ENCODE measurements around the gene KCNIP3. TPM values are rescaled to one million over a fixed set of nuclear protein-coding genes. Genes with fewer than 3 reads are reported as not detected.

The KCNIP3 gene
- total RNA-seq, 1 donor from 2014 or later: 8.7 TPM

DNA sequence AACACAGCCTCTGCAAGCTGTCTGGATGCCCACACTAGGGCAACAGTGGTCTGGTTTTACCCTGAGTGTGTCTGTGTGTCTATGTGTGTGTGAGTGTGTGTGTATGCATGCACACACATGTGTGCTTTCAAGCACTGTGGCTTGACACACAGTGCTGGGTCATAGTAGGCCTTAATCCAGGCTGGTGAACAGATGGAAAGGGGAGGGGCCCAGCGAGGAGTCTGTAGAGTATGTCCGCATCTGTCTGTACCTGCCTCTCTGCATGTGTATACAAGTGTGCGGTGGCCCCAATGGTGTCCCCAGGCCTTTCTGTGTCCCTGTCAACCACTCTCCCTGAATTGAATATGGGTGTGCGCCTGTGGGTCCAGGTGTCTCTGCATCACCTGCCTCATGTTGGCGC, 9.3 kb upstream of the KCNIP3 start:
- ATAC-seq: no peak

DNA sequence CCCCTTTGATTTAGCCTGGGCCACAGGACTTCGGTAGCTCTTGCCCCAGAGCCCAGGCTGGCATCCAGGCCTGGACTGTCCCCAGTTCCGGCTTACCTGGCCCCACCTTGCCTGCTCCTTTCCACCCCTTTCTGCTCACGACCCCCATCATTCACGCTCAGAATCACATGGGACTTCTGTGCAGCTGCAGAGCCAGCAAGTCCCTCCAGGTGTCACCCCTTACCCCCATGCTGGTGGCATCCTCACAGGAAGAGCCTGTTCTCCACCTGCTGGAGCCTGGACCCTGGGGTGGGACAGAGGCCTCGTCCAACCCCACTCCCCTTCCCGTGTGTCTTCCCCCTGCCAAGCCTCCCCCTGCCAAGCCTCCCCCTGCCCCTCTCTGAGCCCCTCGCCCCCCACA, 7.9 kb upstream of the KCNIP3 start:
- intact Hi-C loops (cut with DNase I): no loop called here
- no peak for ATAC-seq
- DNase-seq (ENCODE audit: missing footprints): no peak

More for the DNA sequence above, 9.3 kb upstream of the KCNIP3 start:
- DNase-seq (ENCODE audit: missing footprints): no peak
- intact Hi-C loops (cut with DNase I): no loop called here

DNA sequence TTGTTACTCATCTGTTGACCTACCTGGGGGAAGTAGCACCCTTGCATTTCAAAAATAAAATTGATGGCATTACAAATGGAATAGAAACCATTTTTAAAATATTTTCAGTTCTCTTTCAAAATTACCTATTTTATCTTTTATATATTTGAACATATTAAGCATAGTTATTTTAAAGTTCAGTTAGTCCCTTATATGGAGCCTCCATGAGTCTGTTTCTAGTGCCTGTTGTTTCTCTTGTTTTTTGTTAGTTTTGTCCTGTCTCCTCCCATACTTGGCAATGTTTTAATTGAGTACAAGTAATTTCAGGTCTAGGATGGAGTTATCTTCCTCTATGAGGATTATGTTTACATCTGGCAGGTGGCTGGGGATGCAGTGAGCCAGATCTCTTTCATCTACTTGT, 5.9 kb upstream of the KCNIP3 start:
- DNase-seq (ENCODE audit: missing footprints) (no peak), ATAC-seq (no peak)
- intact Hi-C loops (cut with DNase I): no loop called here

DNA sequence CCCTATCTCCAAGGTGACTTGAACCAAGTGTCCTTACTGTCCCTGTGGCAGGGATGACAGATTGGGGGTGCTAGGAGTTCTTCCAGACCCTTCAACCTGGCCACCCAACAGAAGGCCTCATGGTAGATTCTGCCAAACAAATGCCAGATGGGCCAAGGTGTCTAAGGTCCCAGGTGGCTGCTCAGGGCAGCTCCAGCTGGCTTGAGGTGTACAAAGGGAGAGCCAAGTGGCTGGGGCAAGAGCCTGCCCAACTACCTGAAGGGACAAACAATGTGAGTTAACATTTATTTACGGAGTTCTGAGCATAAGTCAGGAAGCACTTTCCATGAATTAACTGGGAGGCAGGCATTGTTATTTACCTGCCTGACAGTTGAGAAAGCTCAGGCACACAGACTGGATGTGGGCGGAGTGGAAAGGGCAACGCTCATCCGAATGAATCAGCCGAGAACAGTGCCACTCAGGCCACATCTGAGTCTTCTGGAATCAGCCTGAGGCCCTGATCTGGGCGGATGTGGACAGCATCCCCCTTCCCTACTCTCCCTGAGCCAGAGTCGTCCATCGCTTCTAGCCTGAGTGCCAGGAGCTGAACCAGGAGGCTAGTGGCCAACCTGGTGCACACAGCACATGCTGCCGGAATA, 4.4 kb upstream of the KCNIP3 start:
- no peak for ATAC-seq
- DNase-seq (ENCODE audit: missing footprints): no peak
- intact Hi-C loops (cut with DNase I): no loop called here

DNA sequence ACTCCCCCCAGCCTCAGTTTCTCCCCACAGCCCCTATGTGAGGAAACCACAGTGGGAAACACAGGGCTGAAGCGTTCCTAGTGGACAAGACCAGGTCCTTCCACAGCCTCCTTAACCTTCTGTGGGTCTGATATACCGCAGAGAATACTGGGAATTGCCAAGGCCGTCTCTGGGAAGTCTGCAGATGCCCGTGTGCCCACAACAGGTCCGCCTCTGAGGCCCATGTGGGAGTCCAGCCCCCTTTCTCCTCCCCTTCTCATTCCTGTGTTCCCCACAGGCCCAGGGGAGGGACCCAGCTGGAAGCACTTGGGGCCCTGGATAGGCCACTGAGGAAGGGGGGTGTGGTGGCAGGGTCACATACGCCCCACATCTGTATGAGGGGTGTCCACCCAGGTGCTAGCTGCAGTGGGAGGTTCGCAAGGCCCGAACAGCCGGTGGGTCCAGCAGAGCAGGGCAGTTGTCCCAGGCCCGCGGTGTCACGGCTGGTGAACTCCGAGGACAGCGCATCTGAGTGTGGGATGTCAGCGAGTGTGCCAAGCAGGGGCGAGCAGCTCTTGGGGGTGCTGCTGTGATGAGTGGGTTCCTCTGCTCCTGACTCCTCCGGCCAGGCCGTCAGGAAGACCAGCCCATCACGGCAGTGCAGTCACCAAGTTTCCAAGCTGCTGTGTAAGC, 2.4 kb upstream of the KCNIP3 start:
- ATAC-seq: no peak
- intact Hi-C loops (cut with DNase I): no loop called here
- DNase-seq (ENCODE audit: missing footprints): no peak

DNA sequence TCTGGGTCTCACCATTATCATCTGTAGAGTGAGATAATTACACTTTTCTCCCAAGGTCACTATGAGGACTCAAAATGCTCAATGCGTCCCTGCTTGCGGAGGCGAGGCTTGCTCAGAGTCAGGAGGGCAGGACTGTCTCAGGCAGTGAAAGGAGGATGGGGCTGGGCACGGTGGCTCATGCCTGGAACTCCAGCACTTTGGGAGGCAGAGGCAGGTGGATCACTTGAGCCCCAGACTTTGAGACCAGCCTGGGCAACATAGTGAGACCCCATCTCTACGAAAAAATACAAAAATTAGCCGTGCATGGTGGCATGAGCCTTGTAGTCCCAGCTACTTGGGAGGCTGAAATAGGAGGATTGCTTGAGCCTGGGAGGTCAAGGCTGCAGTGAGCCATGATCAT, 1.8 kb upstream of the KCNIP3 start:
- intact Hi-C loops (cut with DNase I): no loop called here
- no peak for DNase-seq (ENCODE audit: missing footprints)
- ATAC-seq: no peak

DNA sequence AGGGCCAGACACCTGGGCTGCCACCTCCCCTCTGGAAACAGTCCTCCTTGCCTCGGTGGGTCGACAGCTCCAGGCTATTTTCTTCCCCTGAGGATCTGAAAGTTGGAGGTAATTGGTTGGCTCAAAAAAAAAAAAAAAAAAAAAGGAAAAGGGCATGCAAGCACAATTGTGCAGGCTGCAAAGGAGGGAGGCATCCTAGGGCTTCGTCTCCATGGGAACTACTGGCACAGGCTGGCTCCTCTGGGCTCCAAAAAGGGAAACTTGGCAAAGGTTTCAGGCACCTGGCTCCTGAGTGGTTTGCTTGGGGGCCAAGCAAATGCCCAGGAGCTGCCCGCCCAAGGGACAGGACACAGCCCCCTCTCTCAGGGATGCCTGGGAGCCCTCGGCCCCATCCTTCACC, 1.1 kb upstream of the KCNIP3 start:
- no peak for DNase-seq (ENCODE audit: missing footprints)
- intact Hi-C loops (cut with DNase I): no loop called here
- no peak for ATAC-seq

DNA sequence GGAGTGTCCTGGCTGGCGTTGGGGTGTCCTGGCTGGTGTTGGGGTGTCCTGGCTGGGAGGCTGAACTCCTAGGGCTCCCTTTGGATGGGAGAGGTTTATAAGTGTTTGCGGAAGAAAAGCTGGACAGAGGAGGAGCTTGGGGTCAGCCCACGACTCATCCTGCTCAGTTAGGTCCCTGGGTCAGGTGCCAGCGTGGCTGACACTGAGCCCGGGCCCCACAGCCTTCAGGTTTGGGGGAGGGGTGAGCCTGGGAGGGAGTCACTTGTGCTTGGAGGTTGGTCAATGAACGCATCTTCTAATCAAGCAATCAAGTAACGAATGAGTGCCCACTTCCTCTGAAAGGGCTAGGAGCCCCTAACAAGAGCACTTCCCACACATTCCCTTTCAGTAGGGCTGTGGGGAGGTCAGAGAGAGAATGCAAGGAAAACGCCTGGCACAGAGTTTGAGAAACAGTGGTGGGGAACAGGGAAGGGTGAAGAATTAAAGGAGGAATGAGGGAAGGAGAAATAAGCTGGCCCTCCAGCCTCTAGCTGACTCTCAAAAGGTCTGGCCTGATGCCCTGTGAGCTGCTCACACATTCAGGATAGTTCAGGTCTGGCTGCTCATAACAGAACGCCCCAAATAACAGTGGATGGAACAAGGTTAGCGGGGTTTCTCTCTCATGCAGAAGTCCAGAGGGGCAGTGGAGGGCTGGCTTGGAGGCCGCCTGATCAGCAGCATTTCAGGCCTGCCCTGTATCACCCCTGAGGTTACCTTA, 670 bp downstream of the KCNIP3 start:
- no peak for DNase-seq (ENCODE audit: missing footprints)
- no peak for ATAC-seq
- intact Hi-C loops (cut with DNase I): no loop called here

DNA sequence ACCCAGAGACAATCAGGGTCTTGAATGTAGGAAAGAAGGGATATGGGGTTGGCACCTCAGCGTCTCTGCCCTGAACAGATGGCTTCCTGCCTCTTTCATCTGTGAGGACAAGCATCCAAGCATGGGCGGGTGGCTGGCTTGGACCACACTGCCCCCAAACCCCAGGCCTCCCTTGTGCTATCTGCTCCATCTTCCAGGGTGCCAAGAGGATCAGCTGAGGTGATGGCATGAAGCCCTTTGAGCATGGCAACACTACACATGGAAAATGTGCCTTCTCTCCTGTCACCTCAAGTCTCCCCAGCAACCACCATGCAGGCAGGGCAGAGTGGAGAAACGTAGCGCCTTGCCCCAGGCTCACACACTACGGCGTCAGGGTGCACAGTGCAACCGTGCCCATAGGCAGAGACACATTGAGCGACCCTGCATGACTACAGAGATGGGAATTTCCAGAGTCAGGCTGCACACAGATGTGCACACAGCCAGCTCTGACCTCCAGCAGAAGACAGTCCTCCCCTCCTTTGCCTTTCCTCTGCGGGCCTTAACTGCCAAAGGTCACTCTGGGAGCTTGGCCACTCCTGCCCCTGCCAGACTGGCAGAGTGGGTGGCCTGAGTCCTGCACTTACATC, 1.5 kb downstream of the KCNIP3 start:
- ATAC-seq: no peak
- DNase-seq (ENCODE audit: missing footprints): no peak
- intact Hi-C loops (cut with DNase I): no loop called here

DNA sequence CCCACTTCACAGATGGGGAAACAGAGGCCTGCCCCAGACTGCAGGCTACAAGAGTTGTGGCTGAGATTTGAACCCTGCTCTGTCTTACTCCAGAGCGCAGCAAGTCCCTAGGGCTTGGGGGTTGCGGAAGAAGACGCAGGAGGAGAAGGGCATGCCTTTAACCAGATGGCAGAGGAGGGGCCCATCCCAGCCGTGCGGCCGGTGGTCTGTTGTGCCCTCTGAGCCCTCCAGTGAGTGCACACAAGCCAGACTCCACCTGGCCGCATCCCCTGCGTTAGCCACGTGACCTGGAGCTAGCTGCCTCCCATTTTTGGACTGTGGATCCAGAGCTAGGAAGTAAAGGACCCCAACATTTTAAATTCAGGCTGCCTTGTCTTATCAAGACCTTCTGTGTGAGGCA, 2.8 kb downstream of the KCNIP3 start:
- ATAC-seq (no peak), DNase-seq (ENCODE audit: missing footprints) (no peak)
- intact Hi-C loops (cut with DNase I): no loop called here

DNA sequence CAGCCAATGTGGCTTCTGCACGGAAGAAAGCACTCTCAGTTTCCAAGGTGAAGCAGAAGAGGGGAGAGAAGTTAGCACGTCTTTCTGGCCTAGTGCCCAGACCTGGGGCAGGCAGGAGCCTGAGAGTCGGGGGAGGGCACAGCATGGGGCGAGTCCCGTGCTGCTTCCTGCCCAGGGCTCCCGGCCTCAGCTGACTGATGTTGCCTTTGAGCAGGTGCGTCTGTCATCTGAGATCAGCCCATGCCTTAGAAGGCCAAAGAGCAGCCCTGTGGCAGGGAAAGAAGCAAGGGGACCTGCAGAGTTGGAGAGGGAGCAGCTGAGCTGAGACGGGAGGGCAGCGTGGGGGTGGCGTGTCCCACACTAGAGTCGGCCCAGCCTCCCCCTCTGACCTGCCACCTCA, 3.3 kb downstream of the KCNIP3 start:
- ATAC-seq (no peak), DNase-seq (ENCODE audit: missing footprints) (no peak)
- intact Hi-C loops (cut with DNase I): no loop called here

DNA sequence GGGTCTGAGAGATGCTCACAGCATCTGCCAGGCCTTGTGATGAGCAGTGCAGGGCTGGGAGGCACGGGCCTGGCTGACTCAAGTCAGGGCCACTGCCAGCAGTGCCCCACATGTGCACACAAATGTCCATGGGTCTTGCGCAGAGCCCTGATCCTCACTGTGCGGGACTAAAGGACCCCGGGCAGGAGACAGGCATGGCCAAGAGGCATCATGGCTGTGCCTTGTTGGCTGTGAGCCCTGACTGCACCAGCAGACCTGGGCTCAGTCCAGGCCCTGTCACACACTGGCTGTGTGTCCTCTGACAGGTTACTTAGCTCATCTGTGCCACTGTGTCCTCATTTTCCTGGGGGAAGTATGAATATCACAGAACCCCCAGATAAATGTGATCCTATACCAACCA, 4.0 kb downstream of the KCNIP3 start:
- DNase-seq (ENCODE audit: missing footprints) (no peak), ATAC-seq (no peak)
- intact Hi-C loops (cut with DNase I): no loop called here

DNA sequence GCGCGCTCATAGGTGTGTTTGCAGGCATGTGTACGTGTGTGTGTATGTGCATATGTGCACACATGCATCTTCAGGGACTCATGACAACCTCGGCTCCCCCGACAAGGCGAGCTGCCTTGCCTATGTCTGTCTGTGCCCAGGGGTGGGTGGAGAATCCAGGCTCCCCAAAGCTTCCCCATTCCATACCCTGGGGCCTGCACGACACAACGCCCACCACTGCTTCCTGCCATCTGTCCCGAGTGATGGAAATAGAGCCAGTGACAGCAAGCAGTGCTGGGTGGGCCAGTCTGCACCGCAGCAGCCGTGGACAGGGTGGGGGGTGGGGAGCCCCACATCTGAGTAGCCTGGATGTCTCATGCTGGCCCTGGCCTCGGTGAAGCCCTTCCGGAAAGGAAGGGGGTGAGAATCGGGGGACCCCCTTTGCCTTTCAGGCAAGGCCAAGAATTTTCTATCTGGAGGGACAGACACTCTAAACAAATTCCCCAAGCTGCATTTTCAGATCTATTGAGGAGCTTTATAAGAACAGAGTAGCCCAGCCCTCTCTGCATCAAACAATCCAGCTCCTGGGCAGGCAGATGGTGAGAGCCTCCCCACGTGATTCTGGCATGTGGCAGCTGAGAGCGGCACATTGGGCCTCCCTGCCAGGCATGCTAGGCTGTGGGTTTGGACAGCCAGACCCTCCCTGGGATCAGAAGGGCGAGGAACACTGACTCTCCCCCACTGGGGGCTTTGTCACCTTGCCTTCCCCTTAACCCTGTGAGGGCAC, 4.9 kb downstream of the KCNIP3 start:
- intact Hi-C loops (cut with DNase I): no loop called here
- ATAC-seq (no peak), DNase-seq (ENCODE audit: missing footprints) (no peak)

DNA sequence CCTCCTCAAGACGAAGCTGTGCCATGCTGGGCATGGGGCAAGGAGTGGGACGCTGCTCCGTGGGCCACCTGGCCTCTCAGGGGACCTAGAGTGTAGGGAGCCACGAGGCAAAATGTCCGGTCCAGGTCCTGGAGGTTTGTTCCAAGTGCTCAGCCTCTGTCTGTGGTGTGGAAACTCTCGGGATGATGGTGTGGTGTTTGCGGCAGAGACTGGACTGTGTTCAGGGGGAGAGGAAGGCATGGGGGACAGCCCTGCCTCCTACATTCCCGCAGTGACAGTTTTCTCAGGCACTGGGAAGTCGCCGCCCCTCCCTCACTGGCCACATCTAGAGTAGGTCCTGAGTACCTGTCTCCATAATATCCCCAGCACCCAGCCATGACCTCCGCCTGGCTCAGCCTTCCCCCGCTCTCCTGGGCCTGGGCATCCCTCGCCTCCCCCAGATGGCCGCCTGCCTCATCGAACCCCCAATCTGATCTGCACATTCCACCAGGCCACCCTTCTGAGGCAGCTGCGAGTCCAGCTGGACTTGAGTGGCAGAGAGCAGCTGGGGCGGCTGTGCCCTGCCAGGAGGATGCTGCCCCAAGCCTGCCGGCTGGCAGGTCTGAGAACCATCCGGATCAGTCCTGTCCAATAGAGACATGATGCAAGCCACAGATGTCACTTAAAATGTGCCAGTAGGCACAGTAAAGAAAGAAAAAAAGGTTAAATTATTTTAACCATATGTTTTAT, 6.2 kb downstream of the KCNIP3 start:
- no peak for ATAC-seq
- intact Hi-C loops (cut with DNase I): no loop called here

DNA sequence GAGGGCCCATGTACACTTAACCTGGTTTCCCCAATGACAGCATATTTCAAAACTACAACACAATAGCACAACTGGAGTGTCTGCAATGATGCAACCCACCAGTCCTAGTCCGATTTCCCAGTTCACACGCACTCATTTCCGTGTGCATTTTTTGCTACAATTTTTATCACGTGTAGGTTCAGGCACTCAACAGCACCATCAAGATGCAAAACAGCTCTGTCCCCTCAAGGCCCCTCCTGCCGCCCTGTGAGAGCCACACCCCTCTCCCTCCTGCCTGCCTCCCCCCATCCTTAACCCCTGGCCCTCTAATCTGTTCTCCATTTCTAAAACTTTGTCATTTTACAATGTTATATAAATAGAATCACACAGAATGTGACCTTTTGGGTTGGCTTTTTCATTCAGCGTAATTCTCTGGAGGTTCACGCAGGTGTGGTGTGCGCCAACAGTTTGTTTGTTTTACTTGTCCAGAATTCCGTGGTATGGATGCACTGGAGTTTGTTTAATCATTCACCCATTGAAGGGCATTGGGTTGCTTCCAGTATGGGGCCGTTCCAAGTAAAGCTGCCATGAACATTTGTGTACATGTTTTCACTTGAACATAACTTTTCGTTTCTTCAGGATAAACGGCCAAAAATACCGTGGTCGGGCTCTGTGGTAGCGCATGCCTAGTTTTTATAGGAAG, 8.4 kb downstream of the KCNIP3 start:
- ATAC-seq: no peak
- DNase-seq (ENCODE audit: missing footprints): no peak
- intact Hi-C loops (cut with DNase I): no loop called here

More for the DNA sequence above, 6.2 kb downstream of the KCNIP3 start:
- DNase-seq (ENCODE audit: missing footprints): no peak

DNA sequence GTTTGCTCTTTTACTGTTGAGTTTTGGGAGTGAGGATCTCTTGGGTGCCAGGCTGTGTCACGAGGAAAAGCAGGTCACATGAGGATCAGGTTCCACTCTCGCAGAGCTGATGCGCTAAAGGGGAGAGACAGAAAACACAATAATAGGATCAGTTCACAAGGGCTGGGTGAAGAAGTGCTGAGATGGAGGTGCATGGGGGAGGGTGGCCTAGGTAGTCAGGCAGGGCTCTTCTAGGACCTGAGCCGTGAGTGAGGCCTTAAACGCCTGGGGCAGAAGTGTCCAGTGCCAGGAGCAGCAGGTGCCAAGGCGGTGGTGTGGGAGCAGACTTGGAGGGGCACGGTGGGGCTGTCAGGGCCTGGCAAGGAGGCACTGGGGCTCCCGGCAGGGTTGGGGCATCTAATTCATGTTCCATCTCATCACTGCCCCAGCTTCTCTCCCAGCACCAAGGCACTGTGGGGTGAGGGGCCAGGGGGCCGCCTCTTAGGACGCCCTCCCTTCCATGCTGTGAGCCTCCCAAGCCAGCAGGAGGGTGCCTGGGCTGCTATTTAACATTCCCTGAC, 9.3 kb downstream of the KCNIP3 start:
- intact Hi-C loops (cut with DNase I): no loop called here
- no peak for DNase-seq (ENCODE audit: missing footprints)
- ATAC-seq: no peak

DNA sequence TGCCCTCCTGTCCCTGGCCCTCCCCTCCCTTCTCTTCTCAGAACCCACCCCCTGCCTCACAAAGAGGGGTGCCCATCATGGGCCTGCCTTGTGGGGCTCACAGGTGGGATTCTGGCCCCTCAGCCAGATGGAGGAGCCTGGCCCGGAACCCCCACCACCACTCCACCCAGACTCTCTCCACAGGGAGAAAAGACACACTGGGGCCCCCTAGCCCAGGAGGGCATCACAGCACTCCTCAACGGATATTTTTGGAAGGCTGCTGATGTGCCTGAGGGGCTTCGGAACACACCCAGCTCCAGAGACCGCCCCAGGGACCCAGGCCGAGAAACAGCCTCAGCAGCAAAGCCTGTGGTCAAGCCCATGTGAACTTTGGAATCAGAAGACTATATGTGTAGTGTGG, 9.9 kb downstream of the KCNIP3 start:
- intact Hi-C loops (cut with DNase I): no loop called here
- DNase-seq (ENCODE audit: missing footprints) (no peak), ATAC-seq (no peak)

DNA sequence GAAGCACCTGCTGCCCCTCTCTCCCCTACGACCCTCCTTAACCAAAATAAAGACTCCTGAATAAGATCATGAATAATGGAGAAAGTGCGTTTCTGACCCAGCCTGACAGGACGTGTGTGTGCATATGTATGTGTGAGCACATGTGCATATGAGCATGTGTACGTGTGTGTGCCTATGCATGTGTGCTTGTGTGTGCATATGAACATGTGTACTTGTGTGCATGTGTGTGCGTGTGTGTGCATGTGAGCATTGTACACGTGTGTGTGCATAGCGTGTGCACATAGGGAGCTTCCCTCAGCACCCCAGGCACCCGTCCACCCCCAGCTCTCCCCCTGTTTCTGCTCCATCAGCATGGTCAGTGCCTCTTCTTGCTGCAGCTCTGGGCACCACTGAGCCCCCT, 10.7 kb downstream of the KCNIP3 start:
- DNase-seq (ENCODE audit: missing footprints): no peak
- ATAC-seq: no peak
- intact Hi-C loops (cut with DNase I): no loop called here

Measured in Right ventricle myocardium inferior (tissue), 1 donor.